DMS153 (cell line): Measurements from ENCODE around the gene ALPK3.

ENCODE experiments used
- DNase-seq: peaks from one replicate; lab custom pipeline; 2025; lab: John Stamatoyannopoulos, UW

Gene ALPK3

GRCh38 chr15:84799511-84800187 lies 17.5 kb upstream of the ALPK3 start:
- no peak for DNase-seq

GRCh38 chr15:84800365-84800806 lies 16.8 kb upstream of the ALPK3 start:
- DNase-seq: no peak

GRCh38 chr15:84804005-84804900 lies 12.9 kb upstream of the ALPK3 start:
- DNase-seq: no peak

- DNase-seq: no peak
Observed at GRCh38 chr15:84805221-84805620, 11.9 kb upstream of the ALPK3 start.

- no peak for DNase-seq
Observed at GRCh38 chr15:84807228-84807627, 9.9 kb upstream of the ALPK3 start.

- DNase-seq: no peak
Observed at GRCh38 chr15:84810073-84810840, 6.9 kb upstream of the ALPK3 start.

- no peak for DNase-seq
Observed at GRCh38 chr15:84811151-84811550, 6.0 kb upstream of the ALPK3 start.

- DNase-seq: no peak
Observed at GRCh38 chr15:84811828-84812227, 5.3 kb upstream of the ALPK3 start.

- no peak for DNase-seq
Observed at GRCh38 chr15:84812842-84813241, 4.3 kb upstream of the ALPK3 start.

- no peak for DNase-seq
Observed at GRCh38 chr15:84813435-84813834, 3.7 kb upstream of the ALPK3 start.

GRCh38 chr15:84813931-84814330 lies 3.2 kb upstream of the ALPK3 start:
- DNase-seq: no peak

GRCh38 chr15:84814916-84815315 lies 2.2 kb upstream of the ALPK3 start:
- no peak for DNase-seq

GRCh38 chr15:84817466-84818081 lies 418 bp downstream of the ALPK3 start:
- no peak for DNase-seq

- no peak for DNase-seq
Observed at GRCh38 chr15:84818261-84819131, 1.3 kb downstream of the ALPK3 start.

GRCh38 chr15:84819291-84819768 lies 2.2 kb downstream of the ALPK3 start:
- no peak for DNase-seq

GRCh38 chr15:84819791-84820190 lies 2.6 kb downstream of the ALPK3 start:
- DNase-seq: no peak

GRCh38 chr15:84821501-84822021 lies 4.4 kb downstream of the ALPK3 start:
- DNase-seq: no peak

GRCh38 chr15:84822653-84823281 lies 5.6 kb downstream of the ALPK3 start:
- no peak for DNase-seq

- DNase-seq: no peak
Observed at GRCh38 chr15:84823282-84823878, 6.2 kb downstream of the ALPK3 start.
